C4-2B (cell line): Measurements from ENCODE around the gene ARVCF.

Experiments
- CTCF ChIP-seq: fragments of 450-650 bp; conservative IDR thresholded peaks from 2 replicates; pipeline ENCODE4 v1.5.1; 2017; ENCODE audit warnings: mild to moderate bottlenecking
- ZFX ChIP-seq: fragments of 450-650 bp; IDR thresholded peaks from 2 replicates; pipeline ENCODE4 v1.6.1; 2017

- TF ChIP-seq CTCF: no peak
- TF ChIP-seq ZFX: no peak
Observed at GRCh38 chr22:19959043-19959586, 57.5 kb downstream of the ARVCF start.
